Lung (tissue), 12 donors: ENCODE results near the gene ADCY5. TPM values are rescaled to one million over a fixed set of nuclear protein-coding genes. Genes with fewer than 3 reads are reported as not detected.

Experiments
- ATAC-seq: fragments of 200-7000 bp; cut with Tn5 transposase; one replicate; pipeline ENCODE4 v1.9.1; 2020; ENCODE audit warnings: moderate number of reproducible peaks; ENCODE audit not compliant: insufficient read depth, low FRiP score
- DNase-seq, 3 donors: peaks; one replicate each; pipeline ENCODE4 v3.0.0-alpha.2; 2013 to 2017
- H3K27ac ChIP-seq, 2 donors: one replicate each; pipeline ENCODE4 v1.5.1; 2013; ENCODE audit warnings: mild to moderate bottlenecking in 2 of 2, moderate library complexity in 2 of 2, control low read depth in 1 of 2, inconsistent platforms in 1 of 2, low read depth in 1 of 2, low read length in 1 of 2
- H3K27me3 ChIP-seq, 3 donors: one replicate each; pipeline ENCODE4 v1.5.1; 2013; ENCODE audit warnings: low read length in 2 of 3; ENCODE audit not compliant: control insufficient read depth in 3 of 3, insufficient read depth in 3 of 3
- H3K36me3 ChIP-seq, 4 donors: one replicate each; pipeline ENCODE4 v1.5.1; 2013; ENCODE audit warnings: low read length in 4 of 4, mild to moderate bottlenecking in 1 of 4, moderate library complexity in 1 of 4; ENCODE audit not compliant: control insufficient read depth in 4 of 4, insufficient read depth in 4 of 4
- H3K4me1 ChIP-seq, 5 donors: one replicate each; pipeline ENCODE4 v1.5.1; 2013; ENCODE audit warnings: low read length in 5 of 5, mild to moderate bottlenecking in 2 of 5, moderate library complexity in 1 of 5; ENCODE audit not compliant: control insufficient read depth in 5 of 5, insufficient read depth in 5 of 5
- H3K4me3 ChIP-seq: one replicate; pipeline ENCODE4 v1.5.1; 2013; ENCODE audit warnings: mild to moderate bottlenecking, control low read depth, moderate library complexity
- H3K9ac ChIP-seq, 2 donors: one replicate each; pipeline ENCODE4 v1.5.1; 2013; ENCODE audit warnings: low read length in 2 of 2, control low read depth in 1 of 2; ENCODE audit not compliant: insufficient read depth in 1 of 2
- H3K9me3 ChIP-seq, 4 donors: one replicate each; pipeline ENCODE4 v1.5.1; 2013; ENCODE audit warnings: low read length in 3 of 4, mild to moderate bottlenecking in 1 of 4, moderate library complexity in 1 of 4; ENCODE audit not compliant: control insufficient read depth in 4 of 4, insufficient read depth in 3 of 4
- CTCF ChIP-seq: IDR thresholded peaks from 2 replicates; pipeline ENCODE4 v1.5.1; 2012; ENCODE audit warnings: mild to moderate bottlenecking; ENCODE audit errors: control extremely low read depth, extremely low read depth
- WGBS, 2 donors: extraction: QIAGEN DNeasy Blood & Tissue Kit; methylation state at CpG; one replicate each; pipeline ENCODE4 v1.1.7; 2013; 5-methylcytosine and 5-hydroxymethylcytosine counted together
- polyA plus RNA-seq, 2 donors: library from polyadenylated mRNA; stranded (reverse); fragments of 200-250 nt; gene quantifications; one replicate each; pipeline ENCODE4 v1.2.1, GENCODE V29; 2013
- total RNA-seq, 2 donors: library from RNA; depleted of rRNA in 1 of 2; stranded (reverse); fragments of >200 nt in 1 of 2; gene quantifications; one replicate each; pipeline ENCODE4 v1.2.1, GENCODE V29; 2014 to 2021
- donor health status: control.
- donor health status: control.
- donor health status: Bipolar disorder and iron deficiency.
- donor health status: healthy.
- donor health status: DM: yes; HTN: yes; CAD: no.

Gene ADCY5
- total and polyA plus RNA-seq, 4 donors = 1.2 to 8.4 (median 2.4) TPM

GRCh38 chr3:123395235-123395634, 53.7 kb downstream of the ADCY5 start:
- Histone ChIP-seq H3K4me3 (no peak overlapping the region), H3K9me3 (no peaks in the 10 kb centered on the region), H3K4me1 (peaks cover 0 to 20% (median 0%) of the 10 kb centered on the region in 5 donors), H3K27me3 (no peaks in the 10 kb centered on the region), H3K9ac (no peak overlapping the region), H3K36me3 (no peaks in the 10 kb centered on the region), H3K27ac (peak overlapping the region in 1 of 2 donors; percentile 57)
- WGBS, 2 donors = 94 to 95% methylated on average over 5 of the region's 5 CpGs
- no peak for DNase-seq
- no peak for ATAC-seq
- no peak for TF ChIP-seq CTCF

- ATAC-seq (no peak), DNase-seq (no peak)
- no peaks in the 10 kb centered on the region for H3K27me3 ChIP-seq
- peaks cover 0 to 20% (median 0%) of the 10 kb centered on the region in 5 donors for H3K4me1 ChIP-seq
- TF ChIP-seq CTCF = no peak
- no peak overlapping the region for H3K4me3 ChIP-seq
- WGBS, 2 donors = 68 to 84% methylated on average over 5 of the region's 5 CpGs
- no peaks in the 10 kb centered on the region for H3K36me3 ChIP-seq
- H3K9me3 ChIP-seq = no peaks in the 10 kb centered on the region
- H3K9ac ChIP-seq = no peak overlapping the region
- H3K27ac ChIP-seq = peak overlapping the region in 1 of 2 donors; percentile 57
Measured at GRCh38 chr3:123394391-123395020, 54.4 kb downstream of the ADCY5 start.

- WGBS, 2 donors = 85% methylated on average over 4 of the region's 4 CpGs
- Histone ChIP-seq H3K4me3 (no peak overlapping the region), H3K9me3 (no peaks in the 10 kb centered on the region), H3K27ac (peak overlapping the region in 1 of 2 donors; percentile 71), H3K9ac (no peak overlapping the region), H3K4me1 (peaks cover 0 to 24% (median 7%) of the 10 kb centered on the region in 5 donors), H3K27me3 (no peaks in the 10 kb centered on the region), H3K36me3 (no peaks in the 10 kb centered on the region)
- no peak for DNase-seq
- no peak for ATAC-seq
- no peak for TF ChIP-seq CTCF
Measured at GRCh38 chr3:123392871-123393620, 55.8 kb downstream of the ADCY5 start.
